Mesodermal cell (in vitro differentiated cells): ENCODE measurements around the gene AFDN.

Source experiments
- H3K27ac ChIP-seq: 2 replicates; pipeline ENCODE4 v1.7.0; 2013; ENCODE audit warnings: mild to moderate bottlenecking, low read depth, low read length, moderate library complexity; ENCODE audit not compliant: severe bottlenecking
- H3K36me3 ChIP-seq: 2 replicates; pipeline ENCODE4 v1.7.1; 2013; ENCODE audit warnings: mild to moderate bottlenecking, low read length, moderate library complexity; ENCODE audit not compliant: control insufficient read depth, insufficient read depth
- H3K4me1 ChIP-seq: one replicate; pipeline ENCODE4 v1.7.1; 2013; ENCODE audit warnings: mild to moderate bottlenecking, low read length; ENCODE audit not compliant: insufficient read depth, control insufficient read depth, poor library complexity, severe bottlenecking
- H3K4me3 ChIP-seq: 2 replicates; pipeline ENCODE4 v1.7.0; 2013; ENCODE audit warnings: low read length, control low read depth, mild to moderate bottlenecking; ENCODE audit not compliant: insufficient read depth, poor library complexity, severe bottlenecking; ENCODE audit errors: extremely low read depth
- H3K9me3 ChIP-seq: 2 replicates; pipeline ENCODE4 v1.7.1; 2013; ENCODE audit warnings: mild to moderate bottlenecking, low read length, moderate library complexity; ENCODE audit not compliant: control insufficient read depth
- WGBS, 2 experiments: methylation state at CpG; one replicate each; pipeline ENCODE4 v1.1.5; 2013; ENCODE audit warnings: missing lambda C conversion rate in 2 of 2; ENCODE audit not compliant: insufficient coverage in 2 of 2; 5-methylcytosine and 5-hydroxymethylcytosine counted together

Gene AFDN

GRCh38 chr6:167856999-167857660, 30.4 kb downstream of the AFDN start:
- Histone ChIP-seq H3K9me3 (no peaks in the 10 kb centered on the region), H3K4me1 (peaks cover 65% of the 10 kb centered on the region), H3K4me3 (no peak overlapping the region), H3K36me3 (no peaks in the 10 kb centered on the region), H3K27ac (peak overlapping the region; percentile 91)
- 16 to 21% methylated on average over 3 to 4 of the region's 5 CpGs for WGBS, 2 experiments

- Histone ChIP-seq H3K9me3 (no peaks in the 10 kb centered on the region), H3K36me3 (no peaks in the 10 kb centered on the region), H3K4me3 (no peak overlapping the region), H3K27ac (peak overlapping the region; percentile 91), H3K4me1 (peaks cover 57% of the 10 kb centered on the region)
- WGBS, 2 experiments, result 60 to 67% methylated on average over 1 of the region's 1 CpG
These were observed 31.4 kb downstream of the AFDN start for GRCh38 chr6:167858086-167858591.

GRCh38 chr6:167858842-167859664, 32.3 kb downstream of the AFDN start:
- Histone ChIP-seq H3K27ac (peak overlapping the region; percentile 91), H3K4me3 (no peak overlapping the region), H3K4me1 (peaks cover 57% of the 10 kb centered on the region)

GRCh38 chr6:167860550-167861226, 34.0 kb downstream of the AFDN start:
- no peak overlapping the region for H3K4me3 ChIP-seq
- peaks cover 49% of the 10 kb centered on the region for H3K4me1 ChIP-seq
- WGBS, 2 experiments, result 60% methylated on average over 2 of the region's 4 CpGs; no CpG with 5 or more reads in 1 of the 2 experiments
- no peaks in the 10 kb centered on the region for H3K36me3 ChIP-seq
- H3K9me3 ChIP-seq, result no peaks in the 10 kb centered on the region
- H3K27ac ChIP-seq, result no peak overlapping the region

More at GRCh38 chr6:167858842-167859664, 32.3 kb downstream of the AFDN start:
- 38 to 48% methylated on average over 3 to 4 of the region's 7 CpGs for WGBS, 2 experiments
- Histone ChIP-seq H3K9me3 (no peaks in the 10 kb centered on the region), H3K36me3 (no peaks in the 10 kb centered on the region)

- H3K27ac ChIP-seq, result no peak overlapping the region
- H3K9me3 ChIP-seq, result no peaks in the 10 kb centered on the region
- peaks cover 4% of the 10 kb centered on the region for H3K36me3 ChIP-seq
- H3K4me1 ChIP-seq, result peaks cover 42% of the 10 kb centered on the region
- no peak overlapping the region for H3K4me3 ChIP-seq
These were observed 34.7 kb downstream of the AFDN start for GRCh38 chr6:167861424-167861823.

GRCh38 chr6:167863897-167864296, 37.2 kb downstream of the AFDN start:
- Histone ChIP-seq H3K27ac (no peak overlapping the region), H3K4me1 (peaks cover 22% of the 10 kb centered on the region), H3K4me3 (no peak overlapping the region), H3K9me3 (no peaks in the 10 kb centered on the region), H3K36me3 (peaks cover 25% of the 10 kb centered on the region)
- 96 to 100% methylated on average over 3 to 4 of the region's 4 CpGs for WGBS, 2 experiments

GRCh38 chr6:167866642-167867041, 39.9 kb downstream of the AFDN start:
- Histone ChIP-seq H3K4me1 (no peaks in the 10 kb centered on the region), H3K27ac (no peak overlapping the region), H3K4me3 (no peak overlapping the region), H3K9me3 (no peaks in the 10 kb centered on the region), H3K36me3 (peaks cover 50% of the 10 kb centered on the region)
- WGBS, 2 experiments, result 83 to 84% methylated on average over 4 to 7 of the region's 8 CpGs

GRCh38 chr6:167870321-167870720, 43.6 kb downstream of the AFDN start:
- Histone ChIP-seq H3K36me3 (peaks cover 82% of the 10 kb centered on the region), H3K27ac (no peak overlapping the region), H3K9me3 (no peaks in the 10 kb centered on the region), H3K4me1 (no peaks in the 10 kb centered on the region), H3K4me3 (no peak overlapping the region)
- 95 to 97% methylated on average over 3 of the region's 3 CpGs for WGBS, 2 experiments

GRCh38 chr6:167872538-167873210, 46.0 kb downstream of the AFDN start:
- Histone ChIP-seq H3K27ac (no peak overlapping the region), H3K4me1 (peaks cover 7% of the 10 kb centered on the region), H3K4me3 (no peak overlapping the region), H3K36me3 (peaks cover 86% of the 10 kb centered on the region), H3K9me3 (no peaks in the 10 kb centered on the region)
- no CpG with 5 or more reads among the region's 2 CpGs for WGBS, 2 experiments

GRCh38 chr6:167877994-167878779, 51.5 kb downstream of the AFDN start:
- Histone ChIP-seq H3K4me3 (no peak overlapping the region), H3K27ac (no peak overlapping the region), H3K4me1 (peaks cover 7% of the 10 kb centered on the region), H3K9me3 (no peaks in the 10 kb centered on the region), H3K36me3 (peaks cover 83% of the 10 kb centered on the region)
- WGBS, 2 experiments, result 88 to 97% methylated on average over 5 of the region's 9 CpGs
